GM21528 (cell line): ENCODE results near the gene SPON2.
"Not testable (repeated sequence)": the region's sequence is repeated elsewhere in the genome, so short reads cannot be mapped to it uniquely, and the experiment has no call there.

Experiments used
- ATAC-seq: cut with Tn5 transposase; IDR thresholded peaks from one replicate; pipeline ENCODE4 v1.9.1; 2021; ENCODE audit warnings: mild to moderate bottlenecking, moderate library complexity; ENCODE audit not compliant: unreplicated experiment, low FRiP score

The SPON2 gene

DNA sequence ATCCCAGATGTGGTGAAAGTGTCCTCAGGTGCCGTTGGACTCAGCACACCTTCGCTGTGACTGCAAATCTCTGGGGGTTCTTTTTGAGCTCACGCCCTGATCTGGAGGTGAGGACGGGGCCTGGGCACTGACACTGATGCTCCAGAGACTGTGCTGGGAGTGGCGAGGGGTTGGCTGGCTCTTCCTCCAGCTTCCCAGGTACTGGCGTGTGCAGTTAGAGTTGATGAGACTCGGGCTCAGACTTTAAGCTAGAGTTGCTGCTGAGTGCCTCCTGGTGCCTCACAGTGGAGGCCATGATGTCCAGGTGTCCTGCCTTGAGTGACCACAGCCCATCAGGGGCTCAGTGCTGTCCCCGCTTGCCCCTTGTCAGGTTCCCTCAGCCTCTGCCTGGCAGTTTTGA lies 16.3 kb downstream of the SPON2 start:
- ATAC-seq: no peak

DNA sequence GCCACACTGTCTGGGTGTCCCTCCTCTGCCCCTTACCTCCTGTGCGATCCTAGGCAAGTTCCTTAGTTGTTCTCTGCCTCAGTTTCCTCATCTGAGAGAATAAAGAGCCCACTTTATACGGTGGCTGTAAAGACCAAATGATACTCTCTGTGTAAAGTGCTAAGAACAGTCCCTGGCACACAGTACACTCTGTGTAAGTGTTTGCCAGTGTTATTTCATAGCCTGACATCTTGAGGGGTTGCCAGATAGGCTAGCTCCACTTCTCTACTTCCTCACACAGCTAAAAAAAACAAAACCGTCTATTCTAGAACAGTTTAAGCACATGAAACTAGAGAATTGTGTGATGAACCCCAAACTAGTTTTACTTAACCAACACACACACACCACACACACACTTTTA lies 17.1 kb downstream of the SPON2 start:
- ATAC-seq: no peak

DNA sequence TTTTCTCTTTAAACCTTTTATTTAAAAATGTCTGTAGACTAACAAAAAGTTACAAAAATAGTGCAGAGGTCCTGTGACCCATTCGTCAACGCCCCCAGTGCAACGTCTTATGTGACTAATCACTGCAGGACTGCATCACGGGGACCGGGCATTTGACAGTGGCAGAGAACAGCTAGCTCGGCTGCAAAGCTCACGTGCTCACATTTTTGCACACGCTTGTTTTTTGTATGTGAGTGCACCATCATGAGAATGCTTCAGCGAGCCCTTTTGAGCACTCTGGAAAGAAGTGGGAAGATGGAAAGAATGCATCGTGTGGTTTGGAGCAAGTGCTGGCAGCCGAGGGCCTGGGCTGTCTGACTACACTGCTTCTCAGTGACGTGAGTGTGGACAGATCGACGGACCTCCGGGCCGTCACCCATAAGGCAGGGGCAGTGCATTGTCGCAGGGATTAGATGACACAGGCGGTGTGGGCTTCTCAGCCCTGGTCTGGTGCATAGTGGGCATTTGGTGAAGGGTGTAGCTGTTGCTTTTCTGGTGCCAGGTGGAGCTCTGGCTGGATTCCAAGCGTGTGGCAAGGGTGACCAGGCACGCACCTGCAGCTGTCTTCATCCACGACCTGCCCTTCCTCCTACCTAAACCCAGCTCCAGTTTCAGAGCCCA lies 17.7 kb downstream of the SPON2 start:
- no peak for ATAC-seq

DNA sequence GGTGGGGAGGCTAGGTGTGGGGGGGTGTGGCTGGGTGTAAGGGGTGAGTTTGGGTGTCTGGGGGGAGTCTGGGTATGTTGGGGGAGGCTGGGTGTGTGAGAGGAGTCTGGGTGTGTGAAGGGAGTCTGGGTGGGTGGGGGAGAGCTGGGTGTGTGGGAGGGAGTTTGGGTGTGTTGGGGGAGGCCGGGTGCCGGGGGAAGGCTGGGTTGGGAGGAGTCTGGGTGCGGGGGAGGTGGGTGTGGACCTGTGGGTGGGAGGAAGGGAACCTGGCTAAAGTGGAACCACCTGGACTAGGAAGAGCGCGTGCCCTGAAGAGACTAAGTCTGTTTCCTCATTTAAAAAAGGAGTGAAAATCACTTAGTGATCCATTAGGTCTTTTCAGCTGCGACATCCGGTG lies 18.3 kb downstream of the SPON2 start:
- ATAC-seq: no peak

DNA sequence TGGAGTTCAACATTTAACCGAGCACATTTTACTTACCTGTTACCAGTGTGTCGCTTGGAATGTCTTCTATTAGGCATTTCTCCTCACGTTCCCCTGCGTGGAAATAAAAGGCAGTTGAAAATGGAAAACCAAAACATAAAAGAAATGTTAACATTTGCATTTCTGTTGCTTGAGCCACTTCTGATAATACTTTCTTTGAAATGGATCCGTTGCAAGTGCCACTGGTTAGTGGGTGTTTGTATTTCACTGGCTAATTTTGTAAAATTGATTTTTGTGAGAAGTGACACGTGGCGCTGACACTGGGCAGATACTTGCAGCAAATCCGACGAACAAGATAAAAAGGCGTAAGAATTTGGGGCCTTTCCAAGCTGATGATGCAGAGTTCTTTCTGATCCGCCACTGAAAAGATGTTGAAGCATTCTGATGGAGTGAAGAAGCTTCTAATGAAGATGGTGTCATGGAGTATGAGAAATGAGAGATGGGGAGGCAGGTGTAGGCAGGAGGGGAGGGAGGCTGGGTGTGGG lies 18.8 kb downstream of the SPON2 start:
- ATAC-seq: no peak

DNA sequence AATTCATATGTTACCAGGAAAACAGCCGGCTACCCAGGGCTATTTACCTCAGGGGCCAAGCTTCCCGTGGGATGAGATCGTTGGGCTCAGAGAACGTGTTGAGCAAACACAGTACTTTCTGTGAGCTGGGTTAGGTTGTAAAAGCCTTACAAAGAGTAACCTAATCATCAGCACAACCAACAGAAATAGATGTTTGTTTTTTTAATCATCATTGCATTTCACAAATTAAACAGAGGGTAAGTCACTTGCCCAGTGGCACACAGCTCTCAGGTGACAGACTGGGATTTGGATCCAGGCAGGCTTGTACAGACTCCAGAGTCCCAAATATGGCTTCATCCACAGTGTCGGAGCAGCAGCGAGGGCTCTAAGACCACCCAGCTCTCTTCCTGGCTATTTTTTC lies 20.1 kb downstream of the SPON2 start:
- ATAC-seq: no peak

DNA sequence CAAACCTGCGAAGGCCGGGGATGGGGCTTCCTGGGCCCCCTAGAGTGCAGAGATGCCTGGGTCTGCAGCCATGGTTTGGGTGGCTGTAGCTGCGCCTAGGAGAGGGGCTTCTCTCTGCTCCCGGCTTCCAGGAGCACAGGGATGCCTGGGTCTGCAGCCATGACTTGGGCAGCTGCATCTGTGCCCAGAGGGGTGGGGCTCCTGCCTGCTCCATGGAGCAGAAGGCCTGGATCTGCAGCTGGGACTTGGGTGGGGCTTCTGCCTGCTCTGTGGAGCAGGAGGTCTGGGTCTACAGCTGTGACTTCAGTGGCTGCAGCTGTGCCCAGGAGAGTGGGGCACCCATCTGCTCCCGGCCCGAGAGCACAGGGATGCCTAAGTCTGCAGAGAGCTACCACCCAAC lies 20.8 kb downstream of the SPON2 start:
- ATAC-seq: no peak

DNA sequence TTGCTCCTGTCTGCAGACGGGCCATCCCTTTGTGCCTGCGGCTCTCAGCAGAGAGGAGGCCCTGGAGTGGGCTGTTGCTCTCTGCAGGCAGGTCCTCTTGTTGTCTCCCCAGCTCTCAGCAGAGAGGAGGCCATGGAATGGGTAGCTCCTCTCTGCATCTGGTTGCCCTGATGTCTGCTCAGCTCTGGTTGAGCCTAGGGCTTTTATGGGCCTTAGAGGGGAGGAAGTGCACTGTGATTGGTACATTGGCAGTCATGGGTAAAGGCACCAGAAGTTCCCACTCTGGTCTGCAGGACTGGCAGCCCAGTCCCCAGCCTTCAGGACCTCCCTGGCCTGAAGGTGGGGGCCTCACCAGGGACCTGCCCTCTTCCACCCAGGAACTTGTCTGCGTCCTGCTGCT lies 21.5 kb downstream of the SPON2 start:
- ATAC-seq: no peak

DNA sequence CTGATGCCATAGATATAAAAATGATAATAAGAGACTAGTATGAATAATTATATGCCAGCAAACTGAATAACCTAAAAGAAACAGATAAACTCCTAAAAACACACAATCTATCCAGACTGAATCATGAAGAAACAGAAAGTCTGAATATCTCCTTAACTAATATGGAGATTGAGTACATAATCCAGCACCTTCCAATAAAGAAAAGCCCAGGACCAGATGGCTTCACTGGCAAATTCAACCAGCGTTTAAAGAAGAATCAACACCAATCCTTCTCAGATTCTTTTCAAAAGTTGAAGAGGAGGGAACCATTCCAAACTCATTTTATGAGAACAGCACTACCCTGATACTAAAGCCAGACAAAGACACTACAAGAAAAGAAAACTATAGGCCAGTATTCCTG lies 32.5 kb downstream of the SPON2 start:
- ATAC-seq: no peak

DNA sequence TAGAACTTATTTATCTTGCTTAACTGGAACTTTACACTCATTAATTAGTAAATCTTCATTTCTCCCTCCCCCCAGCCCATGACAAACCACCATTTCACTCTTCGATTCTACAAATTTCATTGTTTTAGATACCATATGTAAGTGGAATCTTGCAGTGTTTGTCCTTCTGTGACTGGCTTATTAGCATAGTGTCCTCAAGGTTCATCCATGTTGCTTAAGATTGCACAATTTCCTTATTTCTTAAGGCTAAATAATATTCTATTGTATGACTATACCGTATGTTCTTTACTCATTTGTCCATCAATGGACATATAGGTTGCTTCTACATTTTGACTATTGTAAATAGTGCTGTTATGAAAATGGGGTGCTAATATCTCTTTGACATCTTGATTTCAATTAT lies 34.5 kb downstream of the SPON2 start:
- ATAC-seq: no peak

DNA sequence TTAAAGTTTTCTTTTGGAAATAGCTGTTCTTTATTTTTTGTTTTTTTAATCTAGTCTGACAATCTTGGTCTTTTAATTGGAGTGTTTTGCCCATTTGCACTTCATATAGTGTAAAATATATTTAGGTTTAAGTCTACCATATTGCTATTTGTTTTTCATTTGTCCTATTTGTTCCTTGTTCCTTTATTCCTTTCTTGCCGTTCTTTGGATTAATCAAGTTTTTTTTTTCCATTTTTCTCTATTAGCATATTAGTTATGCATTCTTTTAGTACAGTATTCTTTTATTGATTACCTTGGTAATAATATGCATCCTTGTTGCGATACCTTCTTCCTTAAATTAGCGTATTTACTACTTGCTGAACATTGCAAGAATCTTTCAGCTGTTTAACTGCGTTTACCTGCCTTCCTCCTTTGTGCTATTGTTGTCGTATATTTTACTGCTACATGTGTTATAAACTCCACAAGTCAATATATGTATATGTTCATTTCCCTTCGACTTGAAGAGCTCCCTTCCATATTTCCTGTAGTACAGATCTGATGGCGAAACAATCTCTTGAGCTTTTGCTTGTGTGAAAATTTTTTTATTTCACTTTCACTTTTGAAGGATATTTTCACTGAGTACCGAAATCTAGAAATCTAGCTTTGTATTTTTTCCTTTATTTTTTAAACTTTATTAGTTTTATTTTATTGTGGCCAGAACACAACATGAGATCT lies 35.2 kb downstream of the SPON2 start:
- no peak for ATAC-seq

DNA sequence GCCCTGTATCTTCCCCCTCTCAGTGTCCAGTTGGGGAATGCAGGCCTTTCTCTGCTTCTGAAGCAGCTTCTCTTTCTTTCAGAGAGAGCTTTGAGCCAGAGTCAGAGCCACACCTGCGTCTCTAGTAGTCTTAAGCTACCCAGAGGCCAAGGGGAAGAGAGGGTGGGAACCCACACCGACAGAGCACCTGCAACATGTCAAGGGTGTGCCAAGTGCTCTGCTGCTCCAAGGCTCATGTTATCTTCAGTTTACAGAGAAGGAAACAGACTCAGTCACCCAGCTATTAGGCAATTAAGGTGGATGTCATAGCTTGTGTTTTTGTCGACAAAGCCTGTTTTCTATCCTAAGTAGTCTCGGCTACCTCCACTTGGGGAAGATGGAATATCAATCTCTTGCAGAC lies 36.3 kb downstream of the SPON2 start:
- no peak for ATAC-seq

DNA sequence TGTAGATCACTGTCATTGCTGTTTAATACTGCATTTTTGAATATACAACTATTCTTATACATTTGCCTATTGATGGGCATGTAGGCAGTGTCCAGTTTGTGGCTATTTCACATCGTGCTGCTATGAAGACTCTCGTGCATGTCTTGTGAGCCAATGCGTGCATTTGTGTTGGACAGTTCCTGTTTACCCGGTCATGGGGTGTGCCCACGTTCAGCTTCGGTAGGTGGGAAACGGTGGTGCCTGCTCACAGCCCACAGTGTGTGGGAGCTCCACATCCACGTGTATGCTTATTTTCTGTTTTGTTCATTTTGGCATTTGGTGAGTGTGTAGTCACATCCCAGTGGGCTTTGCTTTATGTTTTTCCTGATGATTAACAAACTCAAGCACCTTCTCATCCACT lies 39.4 kb downstream of the SPON2 start:
- ATAC-seq: no peak

DNA sequence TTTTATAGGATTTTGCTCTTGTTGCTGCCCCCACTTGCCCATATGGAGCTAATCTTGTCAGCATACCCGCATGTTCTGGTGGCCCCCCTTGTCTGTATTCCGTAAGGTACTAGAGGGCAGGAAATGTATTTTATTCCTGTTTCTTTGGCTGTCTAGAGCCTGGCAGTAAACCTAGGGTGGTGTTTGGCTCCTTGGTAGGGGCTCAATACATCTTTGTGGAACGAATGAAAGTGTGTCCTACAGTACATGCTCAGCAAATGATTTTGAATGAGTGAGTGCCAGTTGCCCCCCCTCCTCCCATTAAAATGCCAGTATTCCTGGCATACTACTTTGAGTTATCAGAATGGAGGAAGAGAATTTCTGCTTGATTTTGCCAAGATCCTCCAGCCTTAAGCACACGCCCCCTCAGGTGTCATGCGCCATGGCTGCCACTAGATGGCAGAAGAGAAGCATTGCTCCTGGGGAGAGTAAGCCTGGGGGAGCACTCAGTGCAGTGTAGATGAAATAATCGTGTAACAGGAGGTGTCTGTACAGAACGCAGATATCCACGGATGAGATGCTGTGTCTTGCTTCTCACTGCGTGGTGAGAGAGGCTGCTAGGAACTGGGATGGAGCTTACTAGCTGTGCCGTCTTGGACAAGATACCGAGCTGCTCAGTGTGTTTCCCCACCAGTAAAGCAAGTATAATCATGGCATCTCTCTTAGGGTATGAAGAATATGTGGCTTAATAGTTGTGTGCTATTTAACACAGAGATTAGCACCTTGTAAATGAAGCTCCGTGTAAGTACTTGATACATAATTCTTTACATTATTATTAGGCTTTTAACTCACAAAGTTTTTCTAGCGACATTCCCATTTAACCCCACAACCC lies 41.8 kb downstream of the SPON2 start:
- ATAC-seq: no peak

DNA sequence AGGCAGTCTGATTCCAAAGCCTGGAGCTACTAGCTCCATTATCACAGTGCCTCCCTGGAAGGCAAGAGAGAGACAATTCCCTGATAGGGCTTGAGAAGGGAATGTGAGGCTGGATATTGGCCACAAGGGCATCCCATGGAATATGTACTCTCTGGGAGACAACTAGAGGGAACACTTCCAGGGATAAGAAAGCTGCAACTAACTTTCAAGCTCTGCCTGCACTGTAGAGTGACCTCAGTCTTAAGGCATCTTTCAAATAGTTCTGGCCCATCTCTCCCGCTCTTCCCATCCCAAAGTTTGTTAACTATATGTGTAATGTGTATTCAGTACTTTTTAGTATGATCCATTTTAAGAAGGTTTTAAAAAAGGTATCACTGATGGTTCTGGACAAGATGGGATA lies 45.9 kb downstream of the SPON2 start:
- no peak for ATAC-seq

DNA sequence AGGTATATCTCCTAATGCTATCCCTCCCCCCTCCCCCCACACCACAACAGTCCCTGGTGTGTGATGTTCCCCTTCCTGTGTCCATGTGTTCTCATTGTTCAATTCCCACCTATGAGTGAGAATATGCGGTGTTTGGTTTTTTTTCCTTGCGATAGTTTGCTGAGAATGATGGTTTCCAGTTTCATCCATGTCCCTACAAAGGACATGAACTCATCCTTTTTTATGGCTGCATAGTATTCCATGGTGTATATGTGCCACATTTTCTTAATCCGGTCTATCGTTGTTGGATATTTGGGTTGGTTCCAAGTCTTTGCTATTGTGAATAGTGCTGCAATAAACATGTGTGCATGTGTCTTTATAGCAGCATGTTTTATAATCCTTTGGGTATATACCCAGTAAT lies 46.9 kb downstream of the SPON2 start:
- not testable (repeated sequence) for ATAC-seq

DNA sequence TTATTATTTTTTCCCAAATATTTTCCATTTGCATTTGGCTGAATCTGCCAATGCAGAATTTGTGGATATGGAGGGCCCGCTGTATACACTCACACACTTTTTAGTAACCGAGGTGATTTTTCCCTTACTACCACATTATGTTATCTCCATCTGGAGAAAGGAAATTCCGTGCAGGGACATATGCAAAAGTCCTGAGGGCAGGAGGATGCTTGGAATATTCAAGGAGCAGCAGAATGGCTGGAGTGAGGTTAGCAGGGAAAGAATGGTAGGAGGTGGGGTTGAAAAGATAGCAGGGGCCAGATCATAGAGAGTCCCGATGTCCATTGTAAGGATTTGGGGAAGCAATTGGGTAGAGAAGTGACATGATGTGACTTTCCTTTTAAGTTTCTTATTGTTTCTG lies 47.6 kb downstream of the SPON2 start:
- no peak for ATAC-seq

DNA sequence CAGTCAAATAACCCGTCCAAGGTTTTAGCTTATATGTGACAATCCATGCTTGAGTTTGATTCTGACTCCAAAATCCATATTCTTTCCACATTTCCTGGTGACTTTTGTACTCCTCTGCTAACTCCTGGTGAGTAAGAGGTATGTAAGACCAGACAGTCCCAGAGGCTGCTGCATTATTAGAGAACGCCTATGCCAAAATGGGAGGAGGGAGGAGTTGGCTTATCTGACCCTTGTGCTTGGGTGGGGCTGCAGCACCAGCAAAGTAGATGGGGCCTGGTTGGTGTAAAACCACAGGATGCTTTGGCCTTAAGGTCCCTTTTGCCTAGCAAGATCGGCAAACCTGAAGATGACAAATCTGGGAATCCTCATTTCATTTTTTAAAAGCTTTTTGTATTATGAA lies 49.9 kb downstream of the SPON2 start:
- no peak for ATAC-seq
